Keratinocyte (primary cell): Measurements from ENCODE around the gene FAM241A. TPM values are rescaled to one million over a fixed set of nuclear protein-coding genes. Genes with fewer than 3 reads are reported as not detected.

Experiments used
- DNase-seq: peaks from one replicate; pipeline ENCODE4 v3.0.0-alpha.2; 2011; ENCODE audit warnings: low read depth, missing footprints, low spot score
- FAIRE-seq: peaks from 2 replicates; lab custom pipeline; 2011; peaks lifted over from hg19 to GRCh38; lab: Jason Lieb, UNC
- H2AFZ ChIP-seq: 2 replicates; pipeline ENCODE4 v1.6.0; 2012; ENCODE audit warnings: low read length, control low read depth, inconsistent platforms; ENCODE audit not compliant: control insufficient read depth
- H3K27ac ChIP-seq: 2 replicates; pipeline ENCODE4 v1.5.1; 2011; ENCODE audit warnings: low read length; ENCODE audit not compliant: control insufficient read depth, insufficient read depth
- H3K27me3 ChIP-seq: 3 replicates; pipeline ENCODE4 v1.6.0; 2011; ENCODE audit warnings: low read length; ENCODE audit not compliant: control insufficient read depth, insufficient read depth; ENCODE audit errors: extremely low read depth
- H3K36me3 ChIP-seq, 2 experiments: 2 replicates in 1 of 2; 3 replicates in 1 of 2; pipeline ENCODE4 v1.5.1; 2011; ENCODE audit warnings: low read length in 2 of 2, mild to moderate bottlenecking in 1 of 2; ENCODE audit not compliant: control insufficient read depth in 2 of 2, insufficient read depth in 2 of 2; ENCODE audit errors: extremely low read depth in 1 of 2
- H3K4me1 ChIP-seq: 3 replicates; pipeline ENCODE4 v1.5.1; 2011; ENCODE audit warnings: low read length; ENCODE audit not compliant: control insufficient read depth, insufficient read depth; ENCODE audit errors: extremely low read depth
- H3K4me2 ChIP-seq: 3 replicates; pipeline ENCODE4 v1.6.0; 2011; ENCODE audit warnings: low read depth, low read length; ENCODE audit not compliant: control insufficient read depth, insufficient read depth; ENCODE audit errors: extremely low read depth
- H3K4me3 ChIP-seq, 3 experiments: fragments of 200-600 bp in 1 of 3; sonication (generic) in 1 of 3; 2 replicates in 2 of 3; 3 replicates in 1 of 3; pipeline ENCODE4 v1.5.1; 2011 to 2016; ENCODE audit warnings: low read length in 3 of 3, mild to moderate bottlenecking in 3 of 3, control low read depth in 2 of 3, inconsistent platforms in 1 of 3, low read depth in 1 of 3, mixed read lengths in 1 of 3, mixed run types in 1 of 3, moderate library complexity in 1 of 3; ENCODE audit not compliant: control insufficient read depth in 2 of 3, insufficient read depth in 2 of 3; ENCODE audit errors: extremely low read depth in 1 of 3
- H3K79me2 ChIP-seq: 2 replicates; pipeline ENCODE4 v1.6.0; 2012; ENCODE audit warnings: low read length; ENCODE audit not compliant: control insufficient read depth, insufficient read depth
- H3K9ac ChIP-seq: 3 replicates; pipeline ENCODE4 v1.6.0; 2011; ENCODE audit warnings: low read length; ENCODE audit not compliant: control insufficient read depth, insufficient read depth; ENCODE audit errors: extremely low read depth
- H3K9me1 ChIP-seq: 3 replicates; pipeline ENCODE4 v1.6.0; 2011; ENCODE audit warnings: low read length; ENCODE audit not compliant: control insufficient read depth, insufficient read depth; ENCODE audit errors: extremely low read depth
- H3K9me3 ChIP-seq: 2 replicates; pipeline ENCODE4 v1.5.1; 2012; ENCODE audit warnings: low read depth, low read length; ENCODE audit not compliant: control insufficient read depth
- H4K20me1 ChIP-seq: 3 replicates; pipeline ENCODE4 v1.6.0; 2011; ENCODE audit warnings: low read length; ENCODE audit not compliant: control insufficient read depth, insufficient read depth; ENCODE audit errors: extremely low read depth
- EZH2 ChIP-seq: IDR thresholded peaks from one replicate; pipeline ENCODE4 v1.6.1; 2012; ENCODE audit warnings: inconsistent platforms, mild to moderate bottlenecking, low read length, moderate library complexity
- dilution Hi-C: fragments of 300-500 bp; cut with MboI; formaldehyde crosslinking; loops from one replicate; pipeline ENCODE4 v1.7.0; 2020; ENCODE audit warnings: low sequenced_read_pairs; ENCODE audit not compliant: extremely low pct_ligation_motif_present
- polyA plus RNA-seq, 5 experiments: library from polyadenylated mRNA; depleted of rRNA in 3 of 5; stranded (reverse) in 3 of 5; stranded (forward) in 1 of 5; unstranded in 1 of 5; fragments of >200 nt; gene quantifications; 1 replicate in 1 of 5; 2 replicates in 3 of 5; 3 replicates in 1 of 5; pipeline versions ENCODE4 v1.2.1 to v1.2.3, GENCODE V29; 2011 to 2012; ENCODE audit warnings: missing spikeins in 2 of 5, low read depth in 1 of 5, low replicate concordance in 1 of 5
- TF ChIP-seq, protein P1 (sequence below), 3 experiments: IDR thresholded peaks in 1 of 3; conservative IDR thresholded peaks in 1 of 3; optimal IDR thresholded peaks in 1 of 3; 2 replicates in 2 of 3; 3 replicates in 1 of 3; pipeline versions ENCODE3 to v1.5.1; 2011; ENCODE audit warnings: low read length in 3 of 3, mild to moderate bottlenecking in 3 of 3, moderate library complexity in 2 of 3, control low read depth in 1 of 3, inconsistent platforms in 1 of 3; ENCODE audit not compliant: insufficient read depth in 2 of 3; ENCODE audit errors: extremely low read depth in 1 of 3

The FAM241A gene
- polyA plus RNA-seq, 1 donor (not counting 4 experiments of a cell fraction or from before 2014, with no cell fraction given) = 2.9 TPM

DNA sequence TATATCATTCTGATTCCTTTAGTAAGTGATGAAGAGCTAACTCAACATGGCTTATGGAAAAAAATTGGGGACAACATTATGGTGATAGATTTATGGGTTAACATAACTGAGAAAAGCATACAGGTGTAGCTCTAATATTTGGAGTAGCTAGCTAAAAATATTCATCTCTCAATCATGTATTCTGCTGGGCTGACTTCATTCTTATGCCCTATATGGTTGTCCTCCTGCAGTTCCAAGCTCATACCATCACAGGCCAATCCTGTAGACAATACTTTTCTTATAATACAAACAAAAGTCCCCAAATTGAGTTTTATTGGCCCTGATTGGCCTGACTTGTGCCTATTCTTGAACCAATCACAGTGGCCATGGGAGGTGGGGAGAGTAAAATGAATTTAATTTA is 6.7 kb upstream of the FAM241A start:
- FAIRE-seq = no peak
- TF ChIP-seq, protein P1, sequence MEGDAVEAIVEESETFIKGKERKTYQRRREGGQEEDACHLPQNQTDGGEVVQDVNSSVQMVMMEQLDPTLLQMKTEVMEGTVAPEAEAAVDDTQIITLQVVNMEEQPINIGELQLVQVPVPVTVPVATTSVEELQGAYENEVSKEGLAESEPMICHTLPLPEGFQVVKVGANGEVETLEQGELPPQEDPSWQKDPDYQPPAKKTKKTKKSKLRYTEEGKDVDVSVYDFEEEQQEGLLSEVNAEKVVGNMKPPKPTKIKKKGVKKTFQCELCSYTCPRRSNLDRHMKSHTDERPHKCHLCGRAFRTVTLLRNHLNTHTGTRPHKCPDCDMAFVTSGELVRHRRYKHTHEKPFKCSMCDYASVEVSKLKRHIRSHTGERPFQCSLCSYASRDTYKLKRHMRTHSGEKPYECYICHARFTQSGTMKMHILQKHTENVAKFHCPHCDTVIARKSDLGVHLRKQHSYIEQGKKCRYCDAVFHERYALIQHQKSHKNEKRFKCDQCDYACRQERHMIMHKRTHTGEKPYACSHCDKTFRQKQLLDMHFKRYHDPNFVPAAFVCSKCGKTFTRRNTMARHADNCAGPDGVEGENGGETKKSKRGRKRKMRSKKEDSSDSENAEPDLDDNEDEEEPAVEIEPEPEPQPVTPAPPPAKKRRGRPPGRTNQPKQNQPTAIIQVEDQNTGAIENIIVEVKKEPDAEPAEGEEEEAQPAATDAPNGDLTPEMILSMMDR (optimal IDR thresholded peaks at IDR 0.05 in 1 of 3, IDR thresholded peaks at IDR 0.05 in 1 of 3, conservative IDR thresholded peaks at IDR 0.05 in 1 of 3; ENCODE audit: extremely low read depth in 1 of 3, insufficient read depth in 2 of 3, low read length in 3 of 3) = no peak
- no peak for TF ChIP-seq EZH2
- Histone ChIP-seq H3K9me3 (no peaks in the 10 kb centered on the region), H3K4me3 (no peak overlapping the region), H3K9ac (no peak overlapping the region), H3K27me3 (no peaks in the 10 kb centered on the region), H3K79me2 (no peaks in the 10 kb centered on the region), H4K20me1 (no peaks in the 10 kb centered on the region), H3K9me1 (no peaks in the 10 kb centered on the region), H2AFZ (no peak overlapping the region), H3K4me1 (no peaks in the 10 kb centered on the region), H3K36me3 (no peaks in the 10 kb centered on the region), H3K27ac (no peak overlapping the region), H3K4me2 (no peak overlapping the region)
- dilution Hi-C loops = no loop called here
- no peak for DNase-seq

- no peaks in the 10 kb centered on the region for H3K9me3 ChIP-seq
- dilution Hi-C loops = no loop called here
- no peaks in the 10 kb centered on the region for H4K20me1 ChIP-seq
- H3K27me3 ChIP-seq = no peaks in the 10 kb centered on the region
- H3K36me3 ChIP-seq = no peaks in the 10 kb centered on the region
- no peaks in the 10 kb centered on the region for H3K9me1 ChIP-seq
- no peaks in the 10 kb centered on the region for H3K79me2 ChIP-seq
- no peak overlapping the region for H3K9ac ChIP-seq
- no peak for FAIRE-seq
- DNase-seq = no peak
- no peak overlapping the region for H3K4me2 ChIP-seq
- no peak overlapping the region for H3K4me3 ChIP-seq
- H2AFZ ChIP-seq = no peak overlapping the region
- TF ChIP-seq EZH2 = no peak
- TF ChIP-seq, protein P1 (optimal IDR thresholded peaks at IDR 0.05 in 1 of 3, IDR thresholded peaks at IDR 0.05 in 1 of 3, conservative IDR thresholded peaks at IDR 0.05 in 1 of 3; ENCODE audit: extremely low read depth in 1 of 3, insufficient read depth in 2 of 3, low read length in 3 of 3) = no peak
- H3K27ac ChIP-seq = no peak overlapping the region
- no peaks in the 10 kb centered on the region for H3K4me1 ChIP-seq
Observed at GRCh38 chr4:112140536-112140935, 4.7 kb upstream of the FAM241A start.
